Activated CD8-positive, alpha-beta T cell treated with anti-CD3 and anti-CD28 coated beads for 36 hours (primary cell): Measurements from ENCODE around the gene TDRD10. TPM values are rescaled to one million over a fixed set of nuclear protein-coding genes. Genes with fewer than 3 reads are reported as not detected.

Source experiments
- ATAC-seq: fragments of 200-7000 bp; cut with Tn5 transposase; one replicate; pipeline ENCODE4 v1.10.0; 2021; ENCODE audit warnings: mild to moderate bottlenecking, moderate library complexity
- CTCF ChIA-PET: fragments of 350-600 bp; sonication (Branson Sonifier 250); formaldehyde crosslinking; loops from one replicate; lab custom pipeline; 2021; ENCODE audit warnings: antibody characterized with exemption; lab: Charles Lee
- POLR2A ChIA-PET: fragments of 350-600 bp; sonication (Branson Sonifier 250); formaldehyde crosslinking; loops from one replicate; lab custom pipeline; 2021; ENCODE audit warnings: antibody characterized with exemption; lab: Charles Lee
- DNase-seq: peaks from one replicate; pipeline ENCODE4 v3.0.0-alpha.2; 2020
- H3K27ac Mint-ChIP-seq: one replicate; pipeline ENCODE4 v1.8.0; 2021; ENCODE audit warnings: mild to moderate bottlenecking, mixed read lengths
- H3K27me3 Mint-ChIP-seq: one replicate; pipeline ENCODE4 v1.8.0; 2021; ENCODE audit warnings: mixed read lengths
- H3K36me3 Mint-ChIP-seq: one replicate; pipeline ENCODE4 v1.8.0; 2021; ENCODE audit warnings: low read depth, mixed read lengths
- H3K4me1 Mint-ChIP-seq: one replicate; pipeline ENCODE4 v1.8.0; 2021; ENCODE audit warnings: low read depth, mixed read lengths
- H3K4me3 Mint-ChIP-seq: one replicate; pipeline ENCODE4 v1.8.0; 2021; ENCODE audit warnings: mild to moderate bottlenecking, moderate library complexity, mixed read lengths
- H3K9me3 Mint-ChIP-seq: one replicate; pipeline ENCODE4 v1.8.0; 2021; ENCODE audit warnings: mixed read lengths
- intact Hi-C: fragments of 100-400 bp; cut with micrococcal nuclease; formaldehyde crosslinking; loops from one replicate; pipeline ENCODE4 v1.10.0; 2022
- total RNA-seq, 2 experiments: library from RNA; stranded (reverse); gene quantifications; one replicate each; pipeline ENCODE4 v1.2.3, GENCODE V29; 2021
- TF ChIP-seq, protein P1 (sequence below): fragments of 200-600 bp; IDR thresholded peaks from one replicate; pipeline ENCODE4 v1.8.0; 2022; ENCODE audit warnings: antibody characterized with exemption, mild to moderate bottlenecking

Gene TDRD10
- total RNA-seq, 2 experiments from 2014 or later: not detected

DNA sequence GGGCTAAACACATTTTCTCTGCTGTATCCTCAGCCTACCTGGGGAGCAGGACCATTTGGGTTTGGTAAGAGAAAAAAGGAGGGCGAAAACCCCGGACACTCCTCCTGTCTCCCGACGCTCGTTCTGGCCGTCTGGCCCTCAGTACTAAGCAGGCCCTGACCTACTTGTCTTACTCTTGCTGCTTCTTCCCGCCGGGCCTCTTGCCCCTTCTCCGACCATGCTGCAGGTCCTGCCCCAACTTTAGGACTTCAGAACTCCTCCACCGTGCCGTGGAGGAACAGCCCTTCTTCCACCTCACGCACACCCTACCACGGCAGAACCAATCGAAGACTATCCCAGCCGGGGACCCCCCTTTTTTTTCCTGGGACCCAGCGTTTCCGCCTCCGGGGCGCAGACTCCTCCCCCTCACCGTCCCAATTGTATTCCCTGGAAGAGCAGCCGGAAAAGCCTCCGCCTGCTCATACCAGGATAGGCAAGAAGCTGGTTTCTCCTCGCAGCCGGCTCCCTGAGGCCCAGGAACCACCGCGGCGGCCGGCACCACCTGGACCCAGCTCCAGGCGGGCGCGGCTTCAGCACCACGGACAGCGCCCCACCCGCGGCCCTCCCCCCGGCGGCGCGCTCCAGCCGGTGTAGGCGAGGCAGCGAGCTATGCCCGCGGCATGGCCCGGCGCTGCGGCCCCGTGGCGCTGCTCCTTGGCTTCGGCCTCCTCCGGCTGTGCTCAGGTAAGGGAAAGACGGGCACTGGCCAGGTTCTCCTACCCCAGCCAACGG lies 65.6 kb downstream of the TDRD10 start, which contains the start of gene CHRNB2:
TSS of gene CHRNB2 (plus strand) at position 393 of the 771 bp plus-strand sequence. CDS start at position 660, 267 bp downstream.
- Mint-ChIP-seq H3K36me3 (no peaks in the 10 kb centered on the region), H3K9me3 (no peaks in the 10 kb centered on the region), H3K4me1 (peaks cover 4% of the 10 kb centered on the region), H3K27me3 (peaks cover 11% of the 10 kb centered on the region), H3K27ac (no peak within 1 kb of the TSS), H3K4me3 (peak within 1 kb of the TSS; percentile 17)
- TF ChIP-seq, protein P1, sequence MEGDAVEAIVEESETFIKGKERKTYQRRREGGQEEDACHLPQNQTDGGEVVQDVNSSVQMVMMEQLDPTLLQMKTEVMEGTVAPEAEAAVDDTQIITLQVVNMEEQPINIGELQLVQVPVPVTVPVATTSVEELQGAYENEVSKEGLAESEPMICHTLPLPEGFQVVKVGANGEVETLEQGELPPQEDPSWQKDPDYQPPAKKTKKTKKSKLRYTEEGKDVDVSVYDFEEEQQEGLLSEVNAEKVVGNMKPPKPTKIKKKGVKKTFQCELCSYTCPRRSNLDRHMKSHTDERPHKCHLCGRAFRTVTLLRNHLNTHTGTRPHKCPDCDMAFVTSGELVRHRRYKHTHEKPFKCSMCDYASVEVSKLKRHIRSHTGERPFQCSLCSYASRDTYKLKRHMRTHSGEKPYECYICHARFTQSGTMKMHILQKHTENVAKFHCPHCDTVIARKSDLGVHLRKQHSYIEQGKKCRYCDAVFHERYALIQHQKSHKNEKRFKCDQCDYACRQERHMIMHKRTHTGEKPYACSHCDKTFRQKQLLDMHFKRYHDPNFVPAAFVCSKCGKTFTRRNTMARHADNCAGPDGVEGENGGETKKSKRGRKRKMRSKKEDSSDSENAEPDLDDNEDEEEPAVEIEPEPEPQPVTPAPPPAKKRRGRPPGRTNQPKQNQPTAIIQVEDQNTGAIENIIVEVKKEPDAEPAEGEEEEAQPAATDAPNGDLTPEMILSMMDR: no peak
- ChIA-PET CTCF (interaction anchor here (1.2 to 2.1 kb wide), 3 partner anchors 8 to 369 kb away, joined by 3 to 7 read pairs (median 3); partner anchors contain the start of gene PMVK), POLR2A (interaction anchor here (1.1 kb wide), 1 partner anchor 25 kb away, joined by 4 read pairs; no protein-coding TSS in a partner anchor)
- ATAC-seq: peak; percentile 97
- intact Hi-C loops: loop anchor here (10.0 kb wide), 1 partner anchor 307 kb away; the partner anchor contains the start of gene KCNN3
- DNase-seq: peak; percentile 72

DNA sequence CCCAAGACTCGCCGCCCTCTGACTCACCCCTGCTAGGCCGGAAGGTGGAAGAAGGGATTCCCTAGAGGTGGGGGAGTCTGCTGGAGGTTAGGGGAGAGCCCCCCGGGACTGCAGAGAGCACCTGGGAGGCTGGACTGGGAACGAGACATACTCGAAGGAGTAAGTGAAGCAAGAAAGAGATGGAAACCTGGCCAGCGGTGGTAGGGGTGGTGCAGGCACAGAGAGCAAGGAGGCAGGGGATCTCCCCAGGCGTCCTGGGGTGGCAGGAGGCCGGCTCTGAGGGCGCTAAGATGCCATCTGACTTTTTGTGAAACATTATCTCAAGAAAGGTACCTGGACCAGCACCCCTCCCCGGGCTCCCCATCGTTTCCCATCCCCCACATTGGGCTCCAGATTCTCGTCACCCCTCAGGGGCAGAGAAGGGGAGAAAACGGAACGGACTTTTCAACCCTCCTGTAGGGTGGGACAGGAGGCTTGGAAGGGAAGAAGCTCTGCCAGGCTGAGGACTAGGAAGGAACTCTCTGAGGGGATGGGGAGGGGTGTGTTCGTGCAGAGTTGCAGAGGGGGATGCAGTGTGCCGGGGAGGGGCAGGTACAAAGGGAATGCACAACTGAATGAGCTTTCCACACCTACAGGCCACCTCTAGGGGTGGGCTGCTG lies 66.3 kb downstream of the TDRD10 start:
- Mint-ChIP-seq H3K4me1 (peaks cover 4% of the 10 kb centered on the region), H3K36me3 (no peaks in the 10 kb centered on the region), H3K4me3 (no peak overlapping the region), H3K27ac (no peak overlapping the region), H3K27me3 (peaks cover 11% of the 10 kb centered on the region), H3K9me3 (no peaks in the 10 kb centered on the region)
- TF ChIP-seq, protein P1: no peak
- CTCF ChIA-PET: interaction anchor here (1.2 to 2.1 kb wide), 3 partner anchors 9 to 368 kb away, joined by 3 to 7 read pairs (median 3); partner anchors contain the start of gene PMVK
- ATAC-seq: no peak
- DNase-seq: no peak
- POLR2A ChIA-PET: no interaction called here
- intact Hi-C loops: loop anchor here (10.0 kb wide), 1 partner anchor 307 kb away; the partner anchor contains the start of gene KCNN3

DNA sequence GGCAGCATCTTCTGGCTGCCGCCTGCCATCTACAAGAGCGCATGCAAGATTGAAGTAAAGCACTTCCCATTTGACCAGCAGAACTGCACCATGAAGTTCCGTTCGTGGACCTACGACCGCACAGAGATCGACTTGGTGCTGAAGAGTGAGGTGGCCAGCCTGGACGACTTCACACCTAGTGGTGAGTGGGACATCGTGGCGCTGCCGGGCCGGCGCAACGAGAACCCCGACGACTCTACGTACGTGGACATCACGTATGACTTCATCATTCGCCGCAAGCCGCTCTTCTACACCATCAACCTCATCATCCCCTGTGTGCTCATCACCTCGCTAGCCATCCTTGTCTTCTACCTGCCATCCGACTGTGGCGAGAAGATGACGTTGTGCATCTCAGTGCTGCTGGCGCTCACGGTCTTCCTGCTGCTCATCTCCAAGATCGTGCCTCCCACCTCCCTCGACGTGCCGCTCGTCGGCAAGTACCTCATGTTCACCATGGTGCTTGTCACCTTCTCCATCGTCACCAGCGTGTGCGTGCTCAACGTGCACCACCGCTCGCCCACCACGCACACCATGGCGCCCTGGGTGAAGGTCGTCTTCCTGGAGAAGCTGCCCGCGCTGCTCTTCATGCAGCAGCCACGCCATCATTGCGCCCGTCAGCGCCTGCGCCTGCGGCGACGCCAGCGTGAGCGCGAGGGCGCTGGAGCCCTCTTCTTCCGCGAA lies 69.4 kb downstream of the TDRD10 start:
- TF ChIP-seq, protein P1: no peak
- ATAC-seq: no peak
- ChIA-PET POLR2A (no interaction called here), CTCF (no interaction called here)
- no peaks in the 10 kb centered on the region for H3K9me3 Mint-ChIP-seq
- no peak for DNase-seq
- no peak overlapping the region for H3K4me3 Mint-ChIP-seq
- intact Hi-C loops: no loop called here
- H3K27ac Mint-ChIP-seq: no peak overlapping the region
- peaks cover 4% of the 10 kb centered on the region for H3K4me1 Mint-ChIP-seq
- H3K27me3 Mint-ChIP-seq: peaks cover 10% of the 10 kb centered on the region
- no peaks in the 10 kb centered on the region for H3K36me3 Mint-ChIP-seq

DNA sequence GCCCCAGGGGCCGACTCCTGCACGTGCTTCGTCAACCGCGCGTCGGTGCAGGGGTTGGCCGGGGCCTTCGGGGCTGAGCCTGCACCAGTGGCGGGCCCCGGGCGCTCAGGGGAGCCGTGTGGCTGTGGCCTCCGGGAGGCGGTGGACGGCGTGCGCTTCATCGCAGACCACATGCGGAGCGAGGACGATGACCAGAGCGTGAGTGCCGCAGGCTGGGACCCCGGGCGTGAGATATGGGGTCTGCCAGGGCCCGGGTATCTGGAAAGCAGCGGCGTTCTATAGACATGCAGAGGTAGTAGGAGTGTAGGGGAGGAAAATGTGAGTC lies 69.9 kb downstream of the TDRD10 start:
- DNase-seq: no peak
- intact Hi-C loops: no loop called here

More for the DNA sequence above, 69.9 kb downstream of the TDRD10 start:
- Mint-ChIP-seq H3K27ac (no peak overlapping the region), H3K4me1 (peaks cover 4% of the 10 kb centered on the region), H3K27me3 (peaks cover 5% of the 10 kb centered on the region), H3K4me3 (no peak overlapping the region), H3K9me3 (no peaks in the 10 kb centered on the region), H3K36me3 (no peaks in the 10 kb centered on the region)
- ChIA-PET CTCF (no interaction called here), POLR2A (interaction anchor here (1.6 kb wide), 1 partner anchor 12 kb away, joined by 5 read pairs; no protein-coding TSS in a partner anchor)
- TF ChIP-seq, protein P1: no peak
- ATAC-seq: no peak
